Measurements from ENCODE around the gene TGFA. TPM values are rescaled to one million over a fixed set of nuclear protein-coding genes. Genes with fewer than 3 reads are reported as not detected.

Gene TGFA
- total RNA-seq, 4 donors from 2014 or later: 0.46 to 2.0 (median 1.3) TPM

GRCh38 chr2:70570041-70570661 is 16.5 kb upstream of the TGFA start:
- 58% methylated on average over 7 of the region's 7 CpGs for WGBS
- intact Hi-C loops (cut with DNase I): no loop called here
- DNase-seq (ENCODE audit: extremely low spot score): peak; percentile 68
- TF ChIP-seq POLR2AphosphoS5 (IDR thresholded peaks at IDR 0.05): no peak
- H3K27me3 ChIP-seq: peaks cover 0 to 13% (median 0%) of the 10 kb centered on the region in 4 donors
- H3K27ac ChIP-seq (replicated peaks in 1 of 4): no peak overlapping the region
- H3K9me3 ChIP-seq: no peaks in the 10 kb centered on the region
- H3K4me1 ChIP-seq: no peaks in the 10 kb centered on the region
- H3K36me3 ChIP-seq: no peaks in the 10 kb centered on the region
- no peak overlapping the region for H3K4me3 ChIP-seq

- Histone ChIP-seq H3K27ac (replicated peaks in 1 of 4) (no peak overlapping the region), H3K36me3 (no peaks in the 10 kb centered on the region), H3K4me1 (no peaks in the 10 kb centered on the region), H3K27me3 (peaks cover 0 to 13% (median 0%) of the 10 kb centered on the region in 4 donors), H3K9me3 (no peaks in the 10 kb centered on the region), H3K4me3 (no peak overlapping the region)
- no peak for DNase-seq (ENCODE audit: extremely low spot score)
- intact Hi-C loops (cut with DNase I): no loop called here
- 88% methylated on average over 6 of the region's 6 CpGs for WGBS
- TF ChIP-seq POLR2AphosphoS5 (IDR thresholded peaks at IDR 0.05): no peak
- no peak for TF ChIP-seq POLR2A (IDR thresholded peaks at IDR 0.05; ENCODE audit: low read depth)
- no peak for TF ChIP-seq EP300 (IDR thresholded peaks at IDR 0.05)
- no peak for TF ChIP-seq CTCF (IDR thresholded peaks at IDR 0.05)
Measured at GRCh38 chr2:70569559-70569958, 15.9 kb upstream of the TGFA start.

- no peaks in the 10 kb centered on the region for H3K4me1 ChIP-seq
- no peak for TF ChIP-seq EP300 (IDR thresholded peaks at IDR 0.05)
- no peak for TF ChIP-seq CTCF (IDR thresholded peaks at IDR 0.05)
- TF ChIP-seq POLR2AphosphoS5 (IDR thresholded peaks at IDR 0.05): no peak
- no peak for TF ChIP-seq POLR2A (IDR thresholded peaks at IDR 0.05; ENCODE audit: low read depth)
- no peaks in the 10 kb centered on the region for H3K27me3 ChIP-seq
- H3K36me3 ChIP-seq: no peaks in the 10 kb centered on the region
- no peak overlapping the region for H3K27ac ChIP-seq (replicated peaks in 1 of 4)
- no peak overlapping the region for H3K4me3 ChIP-seq
- DNase-seq (ENCODE audit: extremely low spot score): peak; percentile 47
- no peaks in the 10 kb centered on the region for H3K9me3 ChIP-seq
- WGBS: 88% methylated on average over 2 of the region's 2 CpGs
- intact Hi-C loops (cut with DNase I): no loop called here
Measured at GRCh38 chr2:70566906-70567305, 13.3 kb upstream of the TGFA start.

GRCh38 chr2:70566464-70566863 is 12.8 kb upstream of the TGFA start:
- H3K4me1 ChIP-seq: no peaks in the 10 kb centered on the region

More at GRCh38 chr2:70566464-70566863, 12.8 kb upstream of the TGFA start:
- H3K27ac ChIP-seq (replicated peaks in 1 of 4): no peak overlapping the region
- intact Hi-C loops (cut with DNase I): no loop called here
- no peaks in the 10 kb centered on the region for H3K9me3 ChIP-seq
- no peaks in the 10 kb centered on the region for H3K36me3 ChIP-seq
- TF ChIP-seq POLR2A (IDR thresholded peaks at IDR 0.05; ENCODE audit: low read depth) (no peak), POLR2AphosphoS5 (IDR thresholded peaks at IDR 0.05) (no peak), EP300 (IDR thresholded peaks at IDR 0.05) (no peak), CTCF (IDR thresholded peaks at IDR 0.05) (no peak)
- H3K4me3 ChIP-seq: no peak overlapping the region
- WGBS: 94% methylated on average over 3 of the region's 3 CpGs
- H3K27me3 ChIP-seq: no peaks in the 10 kb centered on the region
- peak; percentile 55 for DNase-seq (ENCODE audit: extremely low spot score)

Data from esophagus muscularis mucosa (tissue), 4 donors.